A204.1 (cell line): ENCODE data around the gene ZNF530.
A peak's percentile ranks its signal among the peaks of the same experiment; 100 is the strongest.

Experiments used
- FAIRE-seq: peaks from 2 replicates; lab custom pipeline; 2012; peaks lifted over from hg19 to GRCh38; lab: Jason Lieb, UNC

ZNF530 gene

DNA sequence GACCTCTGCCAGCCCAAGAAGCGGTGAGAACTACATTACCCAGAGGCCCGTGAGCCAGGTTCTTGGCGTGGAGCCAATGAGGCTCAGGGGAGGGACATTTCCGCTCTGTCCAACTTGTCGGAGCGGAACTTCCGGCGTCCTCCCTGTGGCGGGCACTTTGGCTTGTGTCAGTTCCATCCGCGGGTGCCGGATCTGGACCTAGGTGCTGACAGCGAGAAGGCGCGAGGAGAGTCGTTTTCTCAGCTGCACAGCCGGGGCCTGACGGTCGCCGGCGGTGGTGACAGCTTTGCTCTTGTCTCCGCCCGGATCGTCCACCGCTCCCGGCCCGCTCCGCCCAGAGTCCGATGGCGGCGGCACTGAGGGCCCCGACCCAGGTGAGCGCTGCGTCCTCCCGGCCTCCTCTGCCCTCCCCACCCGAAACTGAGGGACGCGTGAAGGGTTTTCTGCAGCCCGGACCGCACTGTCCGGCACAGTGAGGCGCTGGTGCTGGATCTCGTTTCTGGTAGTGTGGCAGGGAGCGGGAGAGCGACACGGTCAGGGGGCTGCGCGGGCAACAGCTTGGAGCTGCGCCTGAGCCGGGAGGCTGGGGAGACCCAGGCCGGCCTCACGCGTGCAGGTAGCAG is at the start of gene ZNF530:
TSS of gene ZNF530 (plus strand) at position 125 of the 623 bp plus-strand sequence. CDS start 4,461 bp downstream, outside the sequence.
- FAIRE-seq: peak; percentile 84

DNA sequence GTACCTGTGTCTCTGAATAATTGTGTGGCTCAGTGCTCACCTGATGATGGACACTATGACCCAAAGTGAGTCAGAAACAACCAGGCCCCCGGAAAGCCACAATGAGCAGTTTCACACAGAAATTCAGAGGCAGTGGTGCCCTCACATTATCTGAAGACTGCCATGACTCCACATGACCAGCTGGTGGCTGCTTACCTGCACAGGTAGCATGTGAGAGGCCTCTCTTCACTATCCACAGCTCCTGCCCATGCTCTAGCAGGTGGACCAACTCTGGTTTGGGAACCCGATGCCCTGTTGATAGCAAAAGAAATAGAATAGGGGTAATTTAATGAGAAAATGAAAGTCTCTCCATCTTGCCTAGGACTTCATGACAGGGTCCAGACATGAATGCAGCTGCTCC is 47.3 kb upstream of the ZNF530 start:
- FAIRE-seq: no peak

DNA sequence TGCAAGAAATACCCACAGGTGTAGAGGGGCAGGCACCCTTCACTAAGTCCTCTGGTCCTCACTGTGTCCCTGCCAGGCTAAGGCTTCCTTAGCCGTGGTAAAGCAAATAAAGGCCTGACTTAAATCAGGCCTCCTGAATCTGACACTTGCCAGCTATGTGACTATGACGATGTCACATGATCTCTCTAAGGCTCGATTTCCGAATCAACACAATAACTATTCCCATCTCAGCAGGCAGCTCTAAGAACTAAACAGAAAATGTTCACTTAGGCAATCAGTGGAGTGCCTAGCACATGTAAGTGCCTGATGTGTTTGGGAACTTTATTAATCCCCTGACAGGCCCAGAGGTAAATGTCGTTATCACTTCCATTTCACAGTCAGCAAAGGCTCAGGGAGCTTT is 42.0 kb upstream of the ZNF530 start:
- no peak for FAIRE-seq

DNA sequence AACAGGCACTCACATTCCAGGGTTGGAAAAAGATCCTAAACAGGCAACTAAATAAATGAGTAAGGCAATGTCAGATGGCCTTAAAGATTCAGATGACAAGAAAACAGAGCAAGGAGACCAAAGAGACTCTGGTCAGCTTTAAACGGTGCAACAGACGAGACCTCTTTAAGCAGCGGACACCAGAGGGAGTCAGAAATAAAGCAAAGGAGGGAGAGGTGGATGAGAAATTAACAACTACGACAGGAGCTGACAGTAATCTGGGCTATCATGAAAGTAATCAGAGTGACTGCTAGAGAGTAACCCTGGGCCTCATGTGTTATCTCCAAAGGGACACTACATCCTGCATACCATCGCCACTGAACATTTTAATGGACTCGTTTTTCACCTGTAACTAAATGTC is 41.2 kb upstream of the ZNF530 start:
- no peak for FAIRE-seq

DNA sequence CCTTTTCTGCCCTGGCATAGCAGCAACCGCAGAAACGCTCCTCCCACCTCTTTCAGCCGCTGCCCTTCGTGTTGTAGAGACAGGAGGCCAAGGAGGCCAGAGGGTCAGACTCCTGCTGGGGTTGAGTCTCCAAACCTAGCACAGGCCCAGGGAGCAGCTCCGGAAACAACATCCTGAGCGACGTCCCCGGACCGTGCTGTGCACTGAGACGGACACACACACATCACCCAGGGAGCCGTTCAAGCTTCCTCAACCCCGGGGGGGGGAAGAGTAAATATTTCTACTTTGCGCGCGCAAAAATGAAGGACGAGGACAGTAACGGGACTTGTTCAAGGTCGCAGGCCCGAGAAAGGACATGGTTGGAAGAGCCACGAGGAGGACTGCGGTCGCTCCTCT is 40.7 kb upstream of the ZNF530 start:
- no peak for FAIRE-seq

DNA sequence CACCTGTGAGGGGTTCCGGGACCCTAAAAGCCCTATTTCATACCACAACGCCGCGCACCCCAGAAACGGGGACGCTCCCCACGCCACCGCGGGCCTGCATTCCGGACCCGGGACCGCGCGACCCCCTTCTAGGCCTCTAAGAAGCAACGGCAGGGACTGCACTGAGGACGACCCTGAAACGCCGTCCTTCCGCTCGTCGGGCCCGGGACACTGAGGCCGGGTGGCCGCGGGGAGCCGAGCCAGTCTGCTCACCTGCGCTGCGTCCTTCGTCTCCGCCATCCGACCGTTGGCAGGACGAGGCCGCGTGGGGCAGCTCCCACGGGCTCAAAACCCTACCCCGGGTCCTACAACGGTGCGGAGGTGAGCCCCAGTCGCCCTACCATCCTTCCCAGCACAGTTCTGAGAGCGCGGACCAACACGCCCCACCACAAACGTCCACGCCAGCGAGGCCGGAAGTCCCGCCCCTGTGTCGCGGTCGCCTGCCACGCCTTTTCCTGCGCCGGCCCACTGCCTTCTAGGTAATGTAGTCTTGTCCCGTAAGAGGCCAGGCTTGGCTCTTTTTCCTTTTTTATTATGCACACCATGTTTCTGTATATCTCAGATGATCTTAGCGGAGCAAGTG is 40.2 kb upstream of the ZNF530 start, which contains the start of gene ZNF550:
TSS of gene ZNF550 (minus strand) at position 460 of the 622 bp plus-strand sequence. CDS start at position 279, 181 bp downstream.
- peak; percentile 92 for FAIRE-seq

DNA sequence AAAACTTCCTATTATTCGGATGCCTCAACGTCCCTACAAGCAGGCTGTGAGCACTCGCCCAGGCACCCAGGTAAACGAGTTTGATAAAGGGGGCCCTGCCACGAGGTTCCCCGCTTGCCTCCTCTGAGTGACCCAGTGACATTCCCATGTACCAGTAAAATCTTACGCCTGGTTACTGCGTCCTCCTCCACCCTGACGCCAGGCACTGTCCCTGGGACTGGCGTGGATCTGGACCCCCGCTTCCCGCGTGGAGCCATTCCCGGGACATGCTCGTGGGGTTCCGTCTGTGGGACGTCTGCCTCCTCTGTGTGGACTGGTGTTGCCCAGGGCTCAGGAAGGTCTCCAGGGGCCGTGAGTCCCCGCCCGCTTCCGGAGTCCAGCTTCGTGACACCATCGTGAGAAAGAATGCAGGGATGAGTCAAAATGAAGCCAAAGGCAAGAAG is 39.6 kb upstream of the ZNF530 start:
- no peak for FAIRE-seq

DNA sequence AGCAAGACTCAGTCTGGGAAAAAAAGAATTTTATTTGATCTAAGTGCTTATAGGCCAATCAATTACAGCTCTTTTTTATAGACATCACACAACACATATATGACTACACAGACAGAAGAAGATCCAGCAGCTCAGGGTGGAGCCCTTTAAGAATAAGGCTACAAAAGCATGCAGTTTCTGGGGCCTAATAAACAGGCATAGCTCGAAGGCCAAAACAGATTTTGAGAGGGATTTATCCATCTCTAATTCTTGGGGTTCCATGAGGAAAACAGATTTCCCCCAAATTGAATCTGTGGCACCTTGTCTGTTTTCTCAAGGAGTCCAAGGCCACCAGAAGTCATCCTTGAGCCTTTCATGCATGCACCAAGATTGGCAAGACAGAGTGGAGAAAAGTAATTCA is 36.1 kb upstream of the ZNF530 start:
- FAIRE-seq: no peak

DNA sequence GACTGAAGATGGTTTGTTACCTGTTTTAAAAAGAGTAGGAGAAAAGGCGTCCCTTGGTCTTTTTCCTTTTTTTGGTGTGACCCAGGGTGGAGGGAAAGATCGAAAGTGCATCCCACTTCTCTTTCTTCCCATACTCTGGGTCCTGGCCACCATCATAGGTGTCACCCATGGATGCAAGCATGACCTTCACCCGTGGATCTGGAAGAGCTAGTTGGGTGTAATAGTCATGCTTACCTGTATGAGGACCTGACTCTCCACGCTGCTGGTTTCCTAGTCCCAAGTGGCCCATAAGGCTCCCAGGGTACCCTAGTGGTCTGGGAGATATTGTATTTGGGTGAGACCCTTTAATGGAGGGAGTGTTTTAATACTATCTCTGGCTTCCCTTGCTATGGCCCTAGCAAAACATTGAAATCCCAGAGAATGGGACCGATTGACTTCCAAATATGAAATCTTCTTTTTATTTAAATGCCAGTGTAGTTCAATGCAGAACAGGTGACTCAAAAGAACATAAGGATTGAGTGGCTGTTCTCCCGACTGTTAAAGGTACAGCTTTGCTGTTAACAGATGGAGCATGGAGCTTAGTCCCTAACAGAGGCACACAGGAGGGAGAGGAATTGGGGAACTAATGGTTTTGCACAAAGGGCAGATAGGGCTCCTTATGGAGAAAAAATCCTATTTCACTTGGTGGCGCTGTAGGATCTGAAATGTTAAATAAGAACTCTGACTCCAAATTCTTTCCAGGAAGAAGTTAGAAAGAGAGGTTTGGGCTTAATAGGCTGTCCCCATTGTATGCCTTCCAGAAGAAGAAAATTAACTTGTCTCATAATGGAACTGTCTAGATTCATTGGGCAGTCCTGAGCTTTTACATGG is 33.1 kb upstream of the ZNF530 start:
- FAIRE-seq: no peak

DNA sequence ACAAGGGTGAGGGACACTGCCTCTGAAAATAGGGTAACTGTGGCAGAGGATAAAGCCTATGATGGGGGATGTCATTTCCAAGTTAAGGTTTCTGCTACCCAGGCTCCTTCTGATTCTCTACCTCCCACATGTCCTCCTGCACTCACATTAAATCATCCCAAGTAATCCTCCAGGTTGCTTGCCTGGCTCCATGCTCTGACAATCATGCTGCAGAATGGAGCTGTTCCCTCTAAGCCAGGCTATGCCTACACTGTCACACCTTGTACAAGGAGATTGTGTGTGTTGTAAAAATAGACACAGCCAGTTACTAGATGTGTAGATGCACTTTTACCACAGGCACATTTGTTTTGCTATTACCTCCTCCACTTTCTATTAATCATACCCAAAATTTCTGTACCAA is 29.0 kb upstream of the ZNF530 start:
- no peak for FAIRE-seq

DNA sequence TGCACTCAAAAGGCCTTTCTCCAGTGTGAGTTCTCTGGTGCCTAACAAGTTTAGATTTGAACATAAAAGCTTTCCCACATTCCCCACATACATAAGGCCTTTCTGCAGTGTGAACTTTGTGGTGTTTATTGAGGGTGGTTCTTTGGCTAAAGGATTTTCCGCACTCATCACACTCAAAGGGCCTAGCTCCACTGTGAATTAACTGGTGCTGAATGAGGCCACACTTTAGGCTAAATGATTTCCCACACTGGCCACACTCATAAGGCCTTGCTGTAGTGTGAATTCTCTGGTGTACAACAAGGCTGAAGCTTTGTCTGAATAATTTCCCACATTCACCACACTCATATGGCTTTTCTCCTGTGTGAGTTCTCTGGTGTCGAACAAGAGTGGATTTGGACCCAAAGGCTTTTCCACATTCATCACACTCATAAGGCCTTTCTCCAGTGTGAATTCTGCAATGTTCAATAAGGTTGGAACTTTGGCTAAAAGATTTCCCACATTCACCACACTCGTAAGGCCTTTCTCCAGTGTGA is 27.2 kb upstream of the ZNF530 start:
- FAIRE-seq: no peak

DNA sequence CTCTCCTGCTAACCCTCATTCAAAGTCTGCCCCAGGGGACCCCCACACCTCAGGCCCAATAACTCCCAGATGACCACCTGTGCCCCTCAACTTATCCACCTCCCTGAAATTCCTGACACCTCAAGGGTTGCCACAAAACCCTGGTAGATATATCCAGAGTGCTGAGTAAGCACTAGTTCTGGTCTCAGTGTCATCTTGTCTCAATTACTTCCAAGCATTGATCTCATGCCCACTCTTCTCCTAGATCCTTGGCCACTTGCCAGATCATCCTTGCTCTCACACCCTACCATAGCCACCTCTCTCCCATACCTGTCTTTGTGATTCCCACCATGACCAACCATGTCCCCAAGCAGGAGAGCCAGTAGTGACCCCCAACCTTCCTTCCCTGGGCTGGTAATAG is 23.0 kb upstream of the ZNF530 start:
- no peak for FAIRE-seq

DNA sequence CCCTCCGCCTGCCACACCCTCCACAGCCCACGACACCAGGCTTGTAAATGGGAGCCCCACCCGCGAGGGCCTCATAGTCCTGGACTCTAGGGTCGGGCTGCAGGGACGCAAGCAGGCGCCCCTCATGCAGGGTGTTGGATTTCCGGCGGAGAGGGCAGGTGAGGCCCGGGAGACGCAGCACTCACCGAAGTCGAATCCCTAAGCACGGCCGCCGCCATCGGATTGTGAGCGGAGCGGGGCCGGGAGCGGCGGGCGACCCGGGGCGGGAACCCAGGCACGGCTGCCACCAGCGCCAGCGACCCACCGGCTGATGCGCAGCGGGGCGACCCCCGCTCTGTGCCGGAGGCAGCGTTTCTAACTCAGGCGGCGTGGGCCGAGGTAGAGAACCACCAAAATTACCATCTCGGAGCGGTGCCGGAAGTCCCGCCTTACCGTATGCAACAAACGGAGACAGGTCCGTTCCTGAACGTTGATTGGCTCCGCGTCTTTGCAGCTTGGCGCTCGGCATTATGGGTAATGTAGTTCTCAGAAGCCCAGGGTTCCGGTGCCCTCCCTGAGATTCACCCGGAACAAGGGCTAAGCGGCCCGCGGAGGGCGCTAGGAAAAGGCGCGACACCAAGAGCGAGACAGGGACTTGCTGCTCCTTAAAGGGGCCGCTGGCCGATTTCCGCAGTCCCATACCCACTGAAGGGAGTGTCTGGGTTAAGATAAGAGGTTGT is 21.0 kb upstream of the ZNF530 start, which contains the start of gene ZNF416:
TSS of gene ZNF416 (minus strand) at position 425 of the 719 bp plus-strand sequence. CDS start at position 218, 207 bp downstream.
- peak; percentile 98 for FAIRE-seq

DNA sequence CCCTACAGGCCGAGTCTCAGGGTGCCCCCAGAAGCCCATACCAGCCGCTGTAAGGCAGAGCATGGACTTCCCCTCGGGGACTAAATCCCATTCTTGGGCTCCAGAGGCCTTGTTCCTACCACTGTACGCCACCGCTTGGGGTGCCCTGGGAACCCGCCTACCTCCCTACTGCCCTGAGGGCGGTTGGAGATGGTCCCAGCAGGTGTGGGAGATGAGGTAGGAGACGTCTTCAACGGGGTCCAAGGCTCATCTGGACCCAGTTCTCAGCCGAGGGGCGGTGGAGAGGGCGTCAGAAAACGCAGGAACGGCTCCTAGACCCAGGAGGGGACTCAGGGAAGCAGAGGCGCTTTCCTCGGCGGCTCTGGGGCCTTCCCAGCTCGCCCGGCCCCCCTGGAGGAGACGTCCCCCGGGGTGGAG is 16.6 kb upstream of the ZNF530 start:
- FAIRE-seq: no peak

DNA sequence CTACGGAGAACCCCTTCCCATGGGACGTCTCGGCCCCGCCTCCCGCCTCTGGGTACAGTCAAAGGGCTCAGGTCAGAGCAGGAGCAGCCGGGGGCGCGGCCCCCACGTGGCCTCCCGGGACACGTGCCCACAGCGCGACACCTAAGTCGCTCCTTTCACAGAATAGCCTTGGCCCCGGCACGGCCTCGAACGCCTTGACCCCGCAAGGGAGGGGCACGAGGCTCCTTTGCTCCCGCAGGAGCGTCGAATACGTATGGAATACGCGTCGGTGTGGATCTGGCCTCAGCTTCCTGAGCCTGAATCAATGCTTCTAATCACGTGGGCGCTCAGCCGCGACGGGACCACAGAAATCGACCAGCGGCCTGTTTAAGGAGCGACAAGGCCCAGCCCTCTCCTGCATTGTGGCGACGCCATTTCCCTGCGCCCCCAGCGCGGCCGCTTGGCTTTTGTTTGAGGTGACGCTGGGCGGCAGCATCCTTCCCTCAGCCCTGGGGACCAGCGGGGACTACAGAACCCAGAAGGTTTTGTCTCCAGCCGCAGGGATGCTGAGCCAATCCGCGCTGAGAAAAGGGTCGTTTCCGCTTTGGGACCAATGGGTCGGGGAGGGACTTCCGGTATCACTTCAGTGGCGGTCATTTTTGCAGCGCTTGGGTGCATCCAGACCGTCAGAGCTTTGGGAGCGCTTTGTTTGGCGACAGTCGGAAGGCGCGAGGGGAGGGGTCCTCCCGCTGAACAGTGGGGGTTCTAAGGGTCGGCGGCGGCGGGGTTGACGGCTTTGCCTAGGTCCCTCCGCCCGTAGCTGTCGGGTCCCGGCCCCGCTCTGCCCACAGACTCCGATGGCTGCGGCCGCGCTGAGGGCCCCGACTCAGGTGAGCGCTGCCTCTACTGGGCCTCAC is 15.9 kb upstream of the ZNF530 start, which contains the start of gene ZIK1:
TSS of gene ZIK1 (plus strand) at position 625 of the 896 bp plus-strand sequence. CDS start at position 837, 212 bp downstream.
- FAIRE-seq: no peak

DNA sequence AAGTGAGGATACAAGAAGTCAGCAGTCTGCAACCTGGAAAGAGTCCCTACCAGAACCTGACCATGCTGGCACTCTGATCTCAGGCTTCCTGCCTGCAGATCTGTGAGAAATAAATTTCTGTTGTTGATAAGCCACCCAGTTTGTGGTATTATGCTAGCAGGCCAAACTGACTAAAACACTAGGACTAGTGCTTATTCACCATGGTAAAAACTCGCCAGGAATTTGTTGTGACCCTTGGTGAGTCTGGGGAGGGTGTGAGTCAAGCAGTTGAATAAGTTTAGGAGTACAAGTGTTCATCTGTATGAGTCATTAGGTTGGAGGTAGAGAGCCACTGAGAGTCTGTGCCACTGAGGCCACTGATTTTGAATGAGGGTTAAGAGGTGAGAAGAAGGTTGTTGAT is 12.2 kb upstream of the ZNF530 start:
- no peak for FAIRE-seq

DNA sequence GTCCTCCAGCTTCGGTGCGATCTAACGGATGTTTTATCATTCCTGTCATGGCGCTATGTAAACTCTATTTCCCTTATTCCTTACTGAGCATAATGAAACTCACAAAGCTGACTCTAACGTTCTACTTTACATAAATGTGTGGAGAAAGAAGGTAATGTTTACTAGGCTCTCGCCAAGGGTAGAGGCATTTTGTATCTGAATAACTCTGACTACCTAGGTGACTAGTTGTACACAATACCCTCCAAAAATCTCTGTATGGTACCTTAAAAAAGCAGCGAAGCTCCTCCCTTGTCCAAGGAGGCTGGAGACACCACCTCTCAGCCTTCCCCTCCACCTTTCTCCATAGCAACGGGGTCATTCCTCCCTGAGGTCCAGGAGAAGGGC is 316 bp upstream of the ZNF530 start:
- FAIRE-seq: no peak

DNA sequence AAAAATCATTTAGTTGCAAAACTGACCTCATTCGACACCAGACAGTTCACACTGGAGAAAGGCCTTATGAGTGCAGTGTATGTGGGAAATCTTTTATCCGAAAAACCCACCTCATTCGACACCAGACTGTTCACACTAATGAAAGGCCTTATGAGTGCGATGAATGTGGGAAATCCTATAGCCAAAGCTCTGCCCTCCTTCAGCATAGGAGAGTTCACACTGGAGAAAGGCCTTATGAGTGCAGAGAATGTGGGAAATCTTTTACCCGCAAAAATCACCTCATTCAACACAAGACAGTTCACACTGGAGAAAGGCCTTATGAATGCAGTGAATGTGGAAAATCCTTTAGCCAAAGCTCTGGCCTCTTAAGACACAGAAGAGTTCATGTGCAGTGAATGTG is 7.2 kb downstream of the ZNF530 start:
- FAIRE-seq: no peak

DNA sequence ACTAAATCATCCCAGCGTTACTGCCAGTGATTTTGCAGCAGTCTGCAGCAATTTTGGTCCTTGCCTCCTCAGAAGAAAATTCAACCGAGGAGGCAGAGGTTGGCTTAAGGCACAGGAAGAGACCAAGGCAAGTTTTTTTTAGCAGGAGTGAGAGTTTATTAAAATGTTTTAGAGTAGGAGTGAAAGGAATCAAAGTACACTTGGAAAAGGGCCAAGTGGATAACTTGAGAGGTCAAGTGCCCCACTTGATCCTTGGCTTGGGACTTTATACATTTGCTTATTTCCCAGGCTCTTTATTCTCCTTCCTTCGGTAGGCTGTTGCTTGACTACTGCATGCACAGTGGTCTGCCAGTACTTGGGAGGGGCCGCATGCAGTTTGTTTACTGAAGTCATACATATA is 11.4 kb downstream of the ZNF530 start:
- FAIRE-seq: no peak

DNA sequence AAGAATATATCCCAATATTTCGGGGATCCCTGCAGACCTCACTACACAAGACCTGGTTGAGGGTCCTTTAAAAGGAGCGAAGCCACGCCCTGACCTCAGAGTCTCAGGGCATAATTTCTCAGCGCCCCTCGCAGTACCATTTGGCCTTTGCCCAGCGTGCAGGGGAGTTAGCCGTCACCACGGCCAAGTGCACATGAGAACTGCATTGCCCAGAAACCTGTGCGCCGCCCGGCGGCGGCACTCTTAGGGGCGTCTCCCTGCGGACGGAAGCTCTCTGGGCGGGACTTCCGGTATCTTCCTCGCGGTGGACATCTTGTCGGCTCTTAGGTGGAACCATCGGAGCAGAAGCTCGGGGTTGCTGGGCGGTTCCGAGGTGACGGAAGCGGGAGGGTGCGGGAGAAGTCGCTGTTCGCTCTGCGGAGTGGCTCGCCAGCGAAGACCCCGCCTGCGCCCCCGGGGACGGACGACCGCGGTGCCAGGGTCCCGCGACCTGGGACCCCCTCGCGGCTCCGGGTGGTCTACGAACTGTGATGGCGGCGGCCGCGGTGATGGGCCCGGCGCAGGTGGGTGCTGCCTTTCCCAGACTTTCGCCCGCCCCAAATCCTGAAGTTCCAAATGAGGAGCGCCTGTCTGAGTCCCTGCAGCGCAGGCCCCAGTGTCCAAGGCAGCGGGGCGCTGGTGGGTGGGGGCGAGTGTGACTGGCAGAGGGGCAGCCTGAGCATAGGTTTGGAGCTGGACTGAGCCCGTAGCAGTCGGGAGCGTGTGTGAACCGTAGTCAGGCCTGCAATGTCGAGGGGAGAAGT is 14.5 kb downstream of the ZNF530 start, which contains the start of gene ZNF134:
TSS of gene ZNF134 (plus strand) at position 302 of the 803 bp plus-strand sequence. CDS start 5,227 bp downstream, outside the sequence.
- no peak for FAIRE-seq
